Measurements from ENCODE around the gene DNAJC5G.
"Not testable (repeated sequence)": the region's sequence is repeated elsewhere in the genome, so short reads cannot be mapped to it uniquely, and the experiment has no call there.

Gene DNAJC5G

DNA sequence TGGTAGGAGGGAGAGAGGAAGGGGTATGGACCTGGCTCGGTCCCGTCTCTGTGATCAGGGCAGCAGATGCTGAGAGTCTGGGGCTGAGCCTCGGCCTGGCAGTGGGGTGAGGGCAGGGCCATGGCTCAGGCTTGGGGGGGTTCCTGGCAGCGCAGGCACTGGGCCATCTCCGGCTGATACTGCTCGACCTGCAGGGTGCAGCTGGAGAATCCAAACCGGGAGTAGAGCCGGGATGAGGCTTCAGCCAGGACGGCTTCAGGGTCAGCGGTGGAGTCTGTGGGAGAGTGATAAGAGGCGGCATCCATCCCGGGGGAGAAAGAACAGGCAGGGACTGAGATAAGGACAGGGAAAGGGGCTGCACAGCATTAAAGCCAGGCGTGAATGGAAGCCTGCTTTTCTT lies 20.0 kb upstream of the DNAJC5G start:
- DNase-seq = no peak

DNA sequence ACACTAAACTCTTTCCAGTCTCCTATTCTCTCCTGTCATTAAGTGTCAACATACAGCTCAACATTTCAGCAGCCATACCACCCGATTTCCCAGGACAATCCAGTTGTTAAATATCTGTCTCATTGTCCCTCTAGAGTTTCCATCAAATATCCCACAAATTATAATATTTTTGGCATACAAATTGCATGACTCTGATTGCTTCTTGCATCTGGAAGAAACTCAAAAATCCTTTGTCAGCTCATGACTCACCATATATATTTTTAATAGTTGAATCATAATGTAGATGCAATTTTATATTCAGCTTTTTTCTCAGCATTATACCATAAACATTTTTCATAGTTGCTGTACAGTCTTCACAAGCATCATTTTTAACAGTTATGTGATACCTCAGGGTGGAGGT lies 19.6 kb upstream of the DNAJC5G start:
- DNase-seq = no peak

DNA sequence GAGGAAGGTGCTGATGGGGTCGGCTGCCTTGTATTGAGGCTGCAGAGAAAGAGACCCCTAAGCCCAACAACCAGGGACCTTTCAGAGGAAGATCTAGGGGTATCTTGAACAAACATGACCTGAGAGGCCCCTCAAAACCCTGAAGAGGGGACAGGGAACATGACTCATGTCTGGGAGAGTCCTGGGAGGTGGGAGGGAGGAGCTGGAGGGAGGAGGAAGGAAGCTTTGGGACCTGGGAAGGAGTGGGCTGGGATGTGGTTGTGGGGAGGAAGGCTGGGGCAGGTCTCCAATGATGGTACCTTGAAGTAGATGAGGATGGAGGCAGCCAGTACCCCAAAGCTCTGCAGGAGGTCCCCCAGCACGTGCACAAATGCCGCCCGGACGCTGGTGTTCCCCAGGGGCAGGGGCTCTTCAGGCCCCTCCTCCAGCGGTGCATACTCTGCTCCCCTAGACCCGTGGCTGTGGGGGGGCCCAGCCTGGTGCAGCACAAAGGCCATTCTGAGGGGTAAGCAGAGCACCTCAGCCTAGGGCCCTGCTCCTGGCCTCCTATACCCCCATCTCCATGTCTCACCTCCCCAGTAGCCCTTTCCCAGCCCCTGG lies 18.3 kb upstream of the DNAJC5G start:
- no peak for DNase-seq

DNA sequence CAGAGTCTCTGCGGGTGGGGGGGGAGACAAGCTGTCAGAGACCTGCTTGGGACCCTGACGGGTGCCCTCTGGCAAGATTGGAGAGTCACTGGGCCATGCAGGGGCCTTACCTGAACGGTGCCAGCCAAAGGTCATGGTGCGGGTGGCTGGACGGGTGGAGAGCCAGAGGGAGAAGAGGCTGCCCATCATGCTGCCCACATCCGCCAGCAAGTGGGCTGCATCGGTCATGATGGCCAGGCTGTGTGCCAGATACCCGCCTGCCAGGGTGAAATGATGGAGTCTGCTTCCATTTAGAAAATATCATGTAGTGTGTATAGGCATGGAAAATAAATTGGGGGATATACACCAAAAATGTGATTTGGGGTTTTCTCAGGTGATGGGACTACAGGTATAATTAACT lies 17.2 kb upstream of the DNAJC5G start:
- DNase-seq = no peak

DNA sequence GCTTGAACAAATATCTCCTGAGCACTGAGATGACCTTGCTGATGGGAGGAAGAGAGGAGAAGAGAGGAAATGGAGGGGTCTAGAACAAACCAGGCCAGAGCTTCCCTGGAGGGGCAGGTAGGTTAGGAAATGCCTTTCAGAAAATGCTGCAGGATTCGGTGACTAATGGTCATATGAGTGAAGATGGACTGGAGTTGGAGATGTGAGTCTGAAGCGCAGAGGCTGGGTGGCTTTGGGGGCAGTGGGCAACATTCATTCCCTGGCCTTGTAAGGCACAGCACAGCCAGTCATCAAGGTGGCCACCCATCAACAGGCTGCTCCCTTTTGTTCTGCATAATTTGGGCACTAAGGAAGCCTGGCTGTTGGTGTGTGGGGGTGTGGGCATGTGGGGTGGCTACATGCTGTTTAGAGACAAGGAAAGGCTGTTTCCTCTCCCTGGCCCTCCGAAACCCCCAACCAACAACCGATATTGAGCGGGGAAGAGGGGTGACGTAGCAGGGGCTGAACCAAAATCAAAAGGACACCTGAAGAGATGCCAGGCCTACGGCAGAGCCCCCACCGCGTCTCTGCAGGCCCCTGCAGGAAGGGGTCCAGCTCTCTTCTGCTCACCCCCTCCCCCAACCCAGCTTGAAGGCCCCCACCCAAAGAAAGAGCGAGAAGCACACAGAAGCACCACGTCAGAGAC lies 13.8 kb upstream of the DNAJC5G start:
- DNase-seq = no peak

DNA sequence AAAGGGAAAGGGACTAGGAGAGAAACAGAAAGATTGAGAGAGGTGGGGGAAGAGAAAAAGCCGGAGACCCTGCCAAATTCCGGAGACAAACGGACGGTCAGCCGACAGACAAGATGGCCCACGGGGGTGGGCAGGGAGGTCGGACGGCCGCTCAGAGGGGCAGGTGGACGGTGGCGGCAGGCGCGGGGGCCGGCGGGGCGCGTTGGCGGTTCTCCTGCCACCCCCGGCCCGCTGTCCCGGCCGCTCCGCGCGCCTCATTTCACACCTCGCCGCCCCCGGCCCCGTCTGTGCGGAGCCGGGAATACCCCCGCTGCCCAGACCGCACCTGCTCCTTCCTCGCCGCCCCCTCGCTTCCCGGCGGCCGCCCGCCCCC lies 13.3 kb upstream of the DNAJC5G start:
- DNase-seq = no peak

DNA sequence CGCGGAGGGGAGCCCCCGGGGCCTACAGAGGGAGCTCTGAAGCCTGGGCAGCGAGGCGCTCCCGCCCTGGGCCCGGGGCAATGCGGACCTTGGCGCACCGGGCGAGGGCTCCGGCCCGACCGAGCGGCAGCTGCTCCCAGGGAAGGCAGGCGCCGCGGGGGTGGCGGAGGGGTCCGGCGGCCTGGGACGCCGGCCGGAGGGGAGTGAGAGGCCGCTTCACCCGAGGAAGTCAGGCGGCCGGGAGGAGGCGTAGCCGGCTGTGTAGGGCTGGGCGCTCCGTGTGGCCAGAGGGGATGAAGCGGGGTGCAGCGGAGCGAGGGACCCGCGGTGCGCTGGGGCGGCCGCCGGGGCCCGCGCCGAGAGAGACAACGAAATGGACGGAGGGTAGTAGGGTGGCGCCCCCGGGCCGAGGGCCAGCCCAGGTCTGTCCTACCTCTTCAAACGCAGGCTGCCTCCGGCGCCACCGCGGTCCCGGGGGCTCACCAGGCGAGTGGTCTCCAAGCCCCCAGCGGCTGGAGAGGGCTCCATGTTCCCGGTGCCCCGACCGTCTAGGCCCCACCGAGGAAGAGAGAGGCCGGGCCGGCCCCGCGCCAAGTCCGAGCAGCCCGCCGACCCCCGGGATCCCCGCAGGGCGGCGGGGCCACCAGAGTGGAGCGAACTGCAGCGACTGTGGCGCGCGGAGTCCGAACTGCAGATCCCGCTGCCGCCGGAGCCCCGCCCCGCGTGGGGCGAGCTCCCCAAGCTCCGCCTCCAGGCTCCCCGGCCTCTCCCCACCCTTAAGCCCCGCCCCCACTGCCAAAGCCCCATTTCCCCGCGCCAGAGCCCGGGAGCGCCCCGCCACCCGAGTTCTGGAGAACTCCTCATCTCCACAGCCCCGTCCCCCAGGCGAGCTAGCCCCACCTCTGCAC lies 12.6 kb upstream of the DNAJC5G start, which contains the start of gene SLC30A3:
TSS of gene SLC30A3 (minus strand) at position 669 of the 908 bp plus-strand sequence. CDS start at position 528, 141 bp downstream.
- DNase-seq = peak; percentile 19 to 58

DNA sequence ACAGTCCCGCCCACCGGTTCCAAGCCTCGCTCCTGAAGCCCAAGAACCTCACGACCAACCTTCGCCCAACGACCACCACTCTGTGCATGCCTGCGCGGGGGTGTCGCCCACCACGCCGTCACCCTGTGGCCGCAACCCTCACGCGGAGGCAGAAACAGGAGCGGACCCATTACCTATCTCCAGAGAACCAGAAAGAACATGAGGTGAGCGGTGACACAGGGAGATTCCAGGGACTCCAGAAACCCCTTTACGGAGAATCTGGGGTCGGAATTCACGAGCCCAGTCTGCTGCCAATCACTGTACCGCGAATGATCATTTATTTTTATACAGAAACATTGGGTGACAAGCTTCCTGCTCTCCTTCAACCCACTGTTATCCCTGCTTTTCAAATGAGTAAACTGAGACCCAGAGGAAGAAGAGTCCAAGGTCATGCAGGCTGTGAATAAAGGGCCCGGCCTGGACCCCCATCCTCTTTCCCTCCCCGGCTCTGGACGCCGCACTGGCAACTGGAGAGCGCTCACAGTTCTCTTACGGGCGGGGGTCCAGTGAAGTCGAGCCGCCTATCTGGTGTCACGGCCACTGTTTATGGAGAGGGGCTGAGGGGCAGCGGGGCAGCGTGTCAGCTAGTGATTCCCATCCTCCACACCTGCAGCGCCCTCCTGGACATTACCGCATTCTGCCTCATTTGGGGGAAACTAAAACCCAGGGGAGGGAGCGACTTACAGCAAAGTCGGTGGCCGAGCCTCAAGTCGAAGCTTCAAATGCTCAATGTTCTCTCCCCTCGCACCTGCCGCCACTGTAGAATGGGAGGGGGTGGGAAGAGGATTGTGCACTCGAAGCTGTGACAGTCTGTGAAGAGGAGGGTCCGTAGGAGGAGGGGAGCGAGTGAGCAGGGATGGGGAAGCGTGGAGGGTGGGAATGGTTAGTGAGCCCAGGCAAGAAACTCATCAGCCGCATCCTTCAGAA lies 11.7 kb upstream of the DNAJC5G start:
- DNase-seq = no peak

DNA sequence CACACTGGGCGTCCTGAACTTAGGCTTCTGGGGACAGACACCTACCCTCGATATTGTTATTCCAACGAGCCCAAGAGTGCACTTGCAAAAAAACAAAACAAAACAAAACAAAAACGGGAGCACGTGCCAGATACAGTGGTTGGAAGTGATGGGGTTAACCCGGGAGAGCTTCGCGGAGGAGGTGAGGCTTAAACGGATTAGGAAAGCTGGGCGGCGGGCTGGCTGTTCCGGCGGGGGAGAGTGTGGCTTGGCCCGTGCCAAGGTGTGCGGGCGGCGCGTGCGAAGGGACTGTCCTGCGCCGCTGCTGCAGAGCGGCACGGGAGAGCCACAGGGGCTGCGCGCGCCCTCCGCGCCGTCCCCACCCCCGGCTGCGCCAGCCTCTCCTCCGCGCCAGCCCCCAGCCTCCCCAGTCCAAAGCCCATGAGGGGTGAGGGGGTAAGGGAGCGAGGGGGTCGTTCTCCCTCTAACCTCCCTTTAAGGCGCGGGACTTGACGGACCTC lies 10.9 kb upstream of the DNAJC5G start:
- peak in 1 of 2 experiments; percentile 37 for DNase-seq

DNA sequence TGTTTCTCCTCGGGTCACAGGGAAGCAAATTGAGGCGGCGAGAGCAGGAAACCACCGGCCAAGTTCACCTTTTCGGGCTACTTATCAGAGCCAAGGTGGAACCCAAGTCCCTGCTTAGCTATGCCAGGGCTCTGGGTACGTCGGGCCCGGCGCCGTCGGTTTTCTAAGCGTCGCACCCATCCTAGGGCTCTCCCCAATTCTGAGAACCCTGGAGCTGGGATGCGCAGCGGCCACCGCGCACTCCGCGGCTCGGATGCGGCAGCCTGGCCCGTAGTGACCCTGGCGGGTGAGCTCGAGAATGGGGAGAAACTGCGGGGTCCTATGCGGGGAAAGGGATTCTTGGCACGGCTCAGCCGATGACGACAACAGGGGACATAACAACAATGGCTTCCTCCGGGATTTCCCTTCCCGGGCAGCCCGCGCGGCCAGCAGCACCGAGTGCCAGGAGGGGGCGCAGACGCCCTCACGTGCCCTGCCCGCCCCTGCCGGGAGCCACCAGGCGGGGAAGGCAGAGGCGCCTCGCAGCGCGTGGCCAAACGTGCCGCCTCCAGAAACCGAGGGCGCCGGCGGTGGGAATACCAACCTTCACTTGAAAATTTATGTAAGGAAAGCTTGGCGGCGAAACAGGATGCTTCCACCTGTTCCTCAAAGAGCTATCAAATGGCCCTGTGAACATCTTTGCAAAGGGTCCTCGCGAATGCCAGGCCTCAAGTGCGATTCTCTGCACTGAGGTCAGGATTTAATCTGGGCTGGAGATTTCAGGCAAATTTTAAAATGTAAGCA lies 10.3 kb upstream of the DNAJC5G start:
- DNase-seq = peak; percentile 78 to 84

DNA sequence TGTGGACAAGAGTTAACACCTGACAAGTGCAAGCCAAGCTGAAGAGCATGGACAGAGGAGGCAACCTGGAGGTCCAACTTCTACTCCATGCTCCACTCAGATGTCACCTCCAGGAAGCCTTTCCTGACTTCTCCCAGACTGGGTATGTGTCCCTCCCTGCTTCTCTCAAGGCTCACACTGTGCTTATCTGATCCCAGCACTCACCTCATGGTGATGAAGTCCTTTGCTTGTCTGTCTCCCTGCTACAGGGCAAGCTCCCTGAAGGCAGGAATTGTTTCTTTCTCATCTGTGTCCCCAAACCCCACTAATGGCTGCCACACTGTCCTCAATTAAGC lies 9.7 kb upstream of the DNAJC5G start:
- no peak for DNase-seq

DNA sequence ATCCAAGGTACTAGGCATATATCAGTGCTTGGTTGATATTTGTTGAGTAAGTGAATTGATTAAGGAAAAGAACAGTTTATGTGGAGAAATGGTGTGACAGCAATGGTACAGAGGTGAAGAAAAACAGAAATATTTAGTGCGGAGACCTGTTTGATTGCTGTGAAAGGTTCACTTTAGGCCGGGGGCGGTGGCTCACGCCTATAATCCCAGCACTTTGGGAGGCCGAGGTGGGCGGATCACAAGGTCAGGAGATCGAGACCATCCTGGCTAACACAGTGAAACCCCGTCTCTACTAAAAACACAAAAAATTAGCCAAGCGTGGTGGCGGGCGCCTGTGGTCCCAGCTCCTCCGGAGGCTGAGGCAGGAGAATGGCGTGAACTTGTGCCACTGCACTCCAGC lies 6.9 kb upstream of the DNAJC5G start:
- not testable (repeated sequence) for DNase-seq

DNA sequence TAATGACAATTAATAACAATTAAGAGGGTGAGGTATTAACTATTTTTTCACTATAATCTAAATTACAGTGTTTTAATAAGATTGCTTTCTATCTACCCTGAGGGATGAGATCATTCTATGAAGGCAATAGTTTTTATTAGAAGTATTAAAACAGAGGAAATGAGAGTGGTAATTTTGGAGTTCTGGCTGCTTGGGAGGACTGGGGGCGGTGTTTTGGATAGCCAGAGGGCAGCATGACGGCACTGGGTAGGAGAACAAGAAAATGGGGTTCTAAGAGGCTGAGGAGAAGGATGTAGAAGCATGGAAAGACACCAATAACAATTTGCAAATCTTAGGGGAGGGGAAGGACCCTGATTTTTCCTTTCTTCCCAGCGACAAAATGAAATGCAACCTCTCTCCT lies 5.1 kb upstream of the DNAJC5G start:
- DNase-seq = no peak

DNA sequence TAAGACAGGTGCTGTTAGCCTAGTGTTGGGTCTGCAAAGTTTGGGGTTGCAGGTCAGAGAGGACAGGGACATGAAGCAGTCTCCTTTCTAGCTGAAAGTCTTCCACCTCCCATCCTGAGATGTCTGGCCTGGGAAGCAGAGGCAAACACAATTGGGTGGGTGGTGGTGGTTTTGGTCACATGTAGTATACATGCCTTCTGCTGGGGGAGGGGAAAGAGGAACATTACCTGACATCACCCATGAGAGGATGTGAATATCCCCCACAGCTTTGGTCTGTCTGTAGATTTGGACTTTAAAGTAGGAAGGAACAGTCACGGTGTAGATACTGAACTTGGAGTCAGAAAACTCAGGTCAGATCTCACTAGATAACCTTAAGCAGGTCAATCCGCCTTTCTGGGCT lies 4.6 kb upstream of the DNAJC5G start:
- DNase-seq = no peak

DNA sequence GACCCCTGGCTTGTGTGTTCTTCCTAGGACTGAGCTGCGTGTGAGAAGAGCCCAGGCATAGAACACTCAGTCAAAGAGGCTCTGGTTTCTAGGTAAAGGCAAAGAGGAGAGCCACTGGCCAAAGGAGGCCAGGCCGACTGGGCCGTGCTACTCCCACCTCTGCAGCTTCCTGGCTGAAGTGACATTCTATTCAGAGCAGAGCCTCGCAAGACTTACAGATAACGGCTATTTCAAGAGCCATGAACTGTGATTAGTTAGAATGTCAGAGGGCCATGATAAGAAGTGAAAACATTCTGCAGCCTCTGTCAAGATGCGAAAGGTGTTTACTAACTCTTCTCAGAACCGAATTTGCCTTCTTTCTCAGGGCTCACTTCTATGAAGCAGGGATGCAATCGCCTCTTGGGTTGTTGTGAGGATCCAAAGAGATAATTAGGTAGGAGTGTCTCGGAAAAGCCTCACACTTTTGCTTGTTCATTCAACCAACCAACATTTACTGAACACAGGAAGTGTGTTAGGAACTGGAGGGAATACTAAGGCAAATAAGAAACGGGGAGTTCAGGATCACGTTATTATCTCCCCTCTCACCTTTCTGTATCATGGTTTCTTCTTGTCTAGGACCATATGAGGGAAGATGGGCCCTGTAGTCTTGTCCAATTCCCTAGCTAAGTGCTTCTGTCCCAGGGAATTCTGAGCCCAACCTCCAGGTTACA lies 3.4 kb upstream of the DNAJC5G start:
- no peak for DNase-seq

DNA sequence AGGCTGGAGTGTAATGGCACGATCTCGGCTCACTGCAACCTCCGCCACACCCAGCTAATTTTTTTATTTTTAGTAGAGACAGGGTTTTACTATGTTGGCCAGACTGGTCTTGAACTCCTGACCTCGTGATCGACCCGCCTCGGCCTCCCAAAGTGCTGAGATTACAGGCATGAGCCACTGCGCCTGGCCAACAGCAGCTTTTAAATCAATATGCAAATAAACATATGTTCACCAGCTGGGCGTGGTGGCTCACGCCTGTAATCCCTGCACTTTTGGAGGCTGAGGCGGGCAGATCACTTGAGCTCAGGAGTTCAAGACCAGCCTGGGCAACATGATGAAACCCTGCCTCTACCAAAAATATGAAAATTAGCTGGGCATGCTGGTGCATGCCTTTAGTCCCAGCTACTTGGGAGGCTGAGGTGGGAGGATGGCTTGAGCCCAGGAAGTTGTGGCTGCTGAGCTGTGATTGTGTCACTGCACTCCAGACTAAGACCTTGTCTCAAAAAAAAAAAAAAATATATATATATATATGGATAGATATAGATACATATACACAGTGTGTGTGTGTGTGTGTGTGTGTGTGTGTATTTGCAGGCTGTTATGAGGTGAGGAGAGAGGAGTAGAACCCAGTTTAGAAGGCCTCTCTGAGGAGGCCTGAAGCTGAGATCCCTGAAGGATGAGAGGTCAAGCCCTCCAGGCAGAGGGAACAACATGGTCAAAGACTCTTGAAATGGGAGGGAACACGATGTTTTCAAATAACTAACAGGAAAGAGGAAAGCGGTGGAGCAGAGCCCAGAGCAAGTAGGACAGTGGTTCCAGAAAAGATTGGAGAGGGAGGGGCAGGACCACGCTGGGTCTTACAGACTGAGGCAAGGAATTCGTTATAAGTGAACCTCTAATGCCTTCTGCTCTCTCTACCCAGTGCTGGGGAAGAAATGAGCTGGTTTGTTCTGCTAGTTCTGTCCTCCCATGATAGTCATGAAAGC lies 2.4 kb upstream of the DNAJC5G start:
- not testable (repeated sequence) for DNase-seq

DNA sequence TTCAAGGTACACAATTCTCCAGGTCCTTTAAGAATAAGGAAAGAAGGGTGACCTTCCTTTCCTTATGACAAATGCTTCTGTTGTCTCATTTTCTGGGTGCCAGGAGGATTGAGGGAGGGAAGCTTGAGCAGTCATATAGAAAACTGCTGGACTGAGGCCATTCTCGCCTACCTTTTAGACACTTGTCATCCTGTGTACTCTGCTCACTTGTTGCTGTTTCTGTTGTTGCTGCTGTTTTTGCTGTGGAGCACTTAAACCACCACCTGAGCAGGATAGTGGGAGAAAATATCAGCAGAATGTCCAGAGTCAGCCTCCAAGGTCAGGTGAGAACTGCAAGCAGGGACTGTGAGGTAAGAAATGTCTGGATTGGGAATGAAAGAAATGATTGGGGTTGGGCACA lies 2.8 kb downstream of the DNAJC5G start:
- DNase-seq = no peak

DNA sequence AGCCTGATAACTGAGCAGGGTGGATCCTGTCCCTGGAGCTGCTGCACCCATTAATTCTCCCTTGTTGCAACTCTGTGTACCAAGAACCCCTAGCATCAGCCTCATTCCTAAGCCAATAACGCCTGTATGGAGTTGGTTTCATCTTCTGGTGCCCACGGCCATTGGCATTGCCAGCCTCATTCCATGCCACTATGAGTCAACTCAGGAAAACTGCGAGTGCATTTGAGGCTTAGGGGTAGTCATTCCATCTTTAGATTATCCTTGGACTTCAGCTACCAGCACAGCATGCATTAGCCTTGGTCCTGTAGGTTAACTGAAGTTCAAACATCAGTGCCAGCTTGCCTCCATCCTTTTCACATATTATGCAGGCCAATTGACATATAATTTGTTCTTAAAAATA lies 5.6 kb downstream of the DNAJC5G start:
- no peak for DNase-seq

DNA sequence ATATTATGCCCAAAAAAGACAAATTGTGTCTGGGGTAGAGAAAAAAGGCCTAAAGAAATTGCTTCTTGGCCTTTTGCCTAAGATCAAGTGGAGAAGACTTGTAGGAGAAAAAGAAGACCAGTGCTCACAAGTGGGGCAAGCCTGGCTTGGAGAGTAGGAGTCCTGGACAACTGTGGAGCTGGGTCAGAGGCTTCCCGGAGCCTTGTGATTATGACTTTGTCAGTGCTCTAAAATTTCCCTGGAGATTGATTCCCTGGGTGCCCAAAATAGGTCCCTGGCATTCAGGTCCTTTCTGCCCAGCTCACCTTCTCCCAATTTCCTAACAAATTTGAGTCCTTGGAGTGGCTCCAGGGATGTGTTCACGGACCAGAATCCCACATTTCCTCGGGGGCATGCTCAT lies 6.2 kb downstream of the DNAJC5G start:
- DNase-seq = no peak

Data from NCI-H1930 (cell line).